ES-I3 (cell line): ENCODE results near the gene KBTBD8.

ENCODE experiments used
- H3K36me3 ChIP-seq: 2 replicates; pipeline ENCODE4 v1.6.1; 2013; ENCODE audit warnings: mild to moderate bottlenecking, low read length, control low read depth, moderate library complexity; ENCODE audit not compliant: insufficient read depth
- H3K4me1 ChIP-seq: 2 replicates; pipeline ENCODE4 v1.6.1; 2013; ENCODE audit warnings: mild to moderate bottlenecking, control low read depth, low read length; ENCODE audit not compliant: insufficient read depth
- H3K9ac ChIP-seq: 2 replicates; pipeline ENCODE4 v1.6.1; 2013; ENCODE audit warnings: low read depth, mild to moderate bottlenecking, low read length, moderate library complexity
- H3K9me3 ChIP-seq: 2 replicates; pipeline ENCODE4 v1.6.1; 2013; ENCODE audit warnings: mild to moderate bottlenecking, low read length, moderate library complexity; ENCODE audit not compliant: control insufficient read depth, insufficient read depth

KBTBD8 gene

GRCh38 chr3:67011414-67012131 is 13.5 kb downstream of the KBTBD8 start:
- no peaks in the 10 kb centered on the region for H3K9me3 ChIP-seq
- H3K9ac ChIP-seq: no peak overlapping the region
- H3K36me3 ChIP-seq: no peaks in the 10 kb centered on the region; the same call in 1 of the 2 replicates
- H3K4me1 ChIP-seq: 0 out of 2 replicates have a peak, but pooled peaks cover under 1% of the 10 kb centered on the region

GRCh38 chr3:67012564-67012963 is 14.5 kb downstream of the KBTBD8 start:
- H3K36me3 ChIP-seq: no peaks in the 10 kb centered on the region; the same call in 1 of the 2 replicates
- peaks cover 10% of the 10 kb centered on the region; the same call in 1 of the 2 replicates for H3K4me1 ChIP-seq
- H3K9me3 ChIP-seq: no peaks in the 10 kb centered on the region
- no peak overlapping the region for H3K9ac ChIP-seq

- Histone ChIP-seq H3K4me1 (peaks cover 10% of the 10 kb centered on the region; the same call in 1 of the 2 replicates), H3K9ac (no peak overlapping the region), H3K36me3 (no peaks in the 10 kb centered on the region), H3K9me3 (no peaks in the 10 kb centered on the region)
These were observed 17.8 kb downstream of the KBTBD8 start for GRCh38 chr3:67015702-67016484.

- Histone ChIP-seq H3K36me3 (no peaks in the 10 kb centered on the region), H3K9ac (no peak overlapping the region), H3K4me1 (peaks cover 10% of the 10 kb centered on the region; the same call in 1 of the 2 replicates), H3K9me3 (no peaks in the 10 kb centered on the region)
These were observed 18.5 kb downstream of the KBTBD8 start for GRCh38 chr3:67016522-67017080.

- no peaks in the 10 kb centered on the region for H3K9me3 ChIP-seq
- H3K4me1 ChIP-seq: peaks cover 10% of the 10 kb centered on the region; the same call in 1 of the 2 replicates
- no peaks in the 10 kb centered on the region for H3K36me3 ChIP-seq
- H3K9ac ChIP-seq: no peak overlapping the region
These were observed 19.1 kb downstream of the KBTBD8 start for GRCh38 chr3:67017211-67017610.

GRCh38 chr3:67018105-67018788 is 20.1 kb downstream of the KBTBD8 start:
- Histone ChIP-seq H3K4me1 (peaks cover 10% of the 10 kb centered on the region; the same call in 1 of the 2 replicates), H3K9ac (no peak overlapping the region)

GRCh38 chr3:67018789-67019526 is 20.9 kb downstream of the KBTBD8 start:
- Histone ChIP-seq H3K36me3 (no peaks in the 10 kb centered on the region), H3K4me1 (peaks cover 10% of the 10 kb centered on the region; the same call in 1 of the 2 replicates), H3K9ac (no peak overlapping the region), H3K9me3 (no peaks in the 10 kb centered on the region)

More at GRCh38 chr3:67018105-67018788, 20.1 kb downstream of the KBTBD8 start:
- H3K36me3 ChIP-seq: no peaks in the 10 kb centered on the region
- no peaks in the 10 kb centered on the region for H3K9me3 ChIP-seq

GRCh38 chr3:67028001-67028784 is 30.1 kb downstream of the KBTBD8 start:
- H3K9me3 ChIP-seq: no peaks in the 10 kb centered on the region

GRCh38 chr3:67030785-67031740 is 33.0 kb downstream of the KBTBD8 start:
- Histone ChIP-seq H3K36me3 (no peaks in the 10 kb centered on the region), H3K9me3 (no peaks in the 10 kb centered on the region), H3K4me1 (peaks cover 6% of the 10 kb centered on the region; the same call in 1 of the 2 replicates), H3K9ac (no peak overlapping the region)

More at GRCh38 chr3:67028001-67028784, 30.1 kb downstream of the KBTBD8 start:
- Histone ChIP-seq H3K4me1 (peaks cover 6% of the 10 kb centered on the region; the same call in 1 of the 2 replicates), H3K36me3 (no peaks in the 10 kb centered on the region), H3K9ac (no peak overlapping the region)

- no peaks in the 10 kb centered on the region for H3K36me3 ChIP-seq
- H3K9ac ChIP-seq: no peak overlapping the region
- H3K9me3 ChIP-seq: no peaks in the 10 kb centered on the region
- peaks cover 6% of the 10 kb centered on the region; the same call in 1 of the 2 replicates for H3K4me1 ChIP-seq
These were observed 33.9 kb downstream of the KBTBD8 start for GRCh38 chr3:67031986-67032385.

GRCh38 chr3:67033079-67033478 is 35.0 kb downstream of the KBTBD8 start:
- H3K9me3 ChIP-seq: no peaks in the 10 kb centered on the region

GRCh38 chr3:67034371-67034770 is 36.3 kb downstream of the KBTBD8 start:
- Histone ChIP-seq H3K36me3 (no peaks in the 10 kb centered on the region), H3K4me1 (no peaks in the 10 kb centered on the region), H3K9me3 (no peaks in the 10 kb centered on the region), H3K9ac (no peak overlapping the region)

More at GRCh38 chr3:67033079-67033478, 35.0 kb downstream of the KBTBD8 start:
- H3K9ac ChIP-seq: no peak overlapping the region
- H3K36me3 ChIP-seq: no peaks in the 10 kb centered on the region
- 0 out of 2 replicates have a peak, but pooled peaks cover 6% of the 10 kb centered on the region for H3K4me1 ChIP-seq
